Neural cell (in vitro differentiated cells): ENCODE measurements around the gene POU2F2. TPM values are rescaled to one million over a fixed set of nuclear protein-coding genes. Genes with fewer than 3 reads are reported as not detected.

Source experiments
- H2AFZ ChIP-seq: fragments of 200-600, 300-800 bp; sonication (generic), shearing (Covaris generic); 2 replicates; pipeline ENCODE4 v1.6.0; 2014; ENCODE audit warnings: low read depth, mild to moderate bottlenecking, antibody characterized with exemption, low read length, moderate library complexity
- H3F3A ChIP-seq: fragments of 200-600 bp; shearing (Covaris generic); 2 replicates; pipeline ENCODE4 v1.6.1; 2016; ENCODE audit warnings: mild to moderate bottlenecking, moderate library complexity, mixed read lengths, antibody characterized with exemption, low read length; ENCODE audit not compliant: insufficient read depth, poor library complexity, severe bottlenecking
- H3K27ac ChIP-seq: fragments of 200-600, 300-800 bp; sonication (generic), shearing (Covaris generic); 2 replicates; pipeline ENCODE4 v1.5.1; 2014; ENCODE audit warnings: mild to moderate bottlenecking, low read length, moderate library complexity
- H3K27me3 ChIP-seq: fragments of 300-800, 200-600 bp; sonication (generic), shearing (Covaris generic); 2 replicates; pipeline ENCODE4 v1.6.0; 2014; ENCODE audit warnings: mild to moderate bottlenecking, low read depth, low read length, moderate library complexity; ENCODE audit not compliant: insufficient read depth
- H3K36me3 ChIP-seq: fragments of 300-800, 200-600 bp; sonication (generic), shearing (Covaris generic); 2 replicates; pipeline ENCODE4 v1.5.1; 2014; ENCODE audit warnings: mild to moderate bottlenecking, antibody characterized with exemption, low read length, moderate library complexity; ENCODE audit not compliant: insufficient read depth
- H3K4me2 ChIP-seq: fragments of 300-800, 200-600 bp; sonication (generic), shearing (Covaris generic); 2 replicates; pipeline ENCODE4 v1.6.0; 2014; ENCODE audit warnings: mild to moderate bottlenecking, low read length
- H3K4me3 ChIP-seq: fragments of 300-800, 200-600 bp; sonication (generic), shearing (Covaris generic); 2 replicates; pipeline ENCODE4 v1.5.1; 2014; ENCODE audit warnings: mild to moderate bottlenecking, low read length, moderate library complexity
- H3K79me2 ChIP-seq: fragments of 200-600 bp; shearing (Covaris generic); replicated peaks from 2 replicates; pipeline ENCODE4 v1.6.0; 2014; ENCODE audit warnings: mild to moderate bottlenecking, low read length, moderate library complexity; ENCODE audit not compliant: insufficient read depth
- H3K9ac ChIP-seq: fragments of 300-800, 200-600 bp; sonication (generic), shearing (Covaris generic); 2 replicates; pipeline ENCODE4 v1.6.1; 2016; ENCODE audit warnings: mild to moderate bottlenecking, low read length, mixed read lengths
- H3K9me2 ChIP-seq: fragments of 200-600 bp; shearing (Covaris generic); 2 replicates; pipeline ENCODE4 v1.6.1; 2016; ENCODE audit warnings: mild to moderate bottlenecking, low read length, mixed read lengths; ENCODE audit not compliant: insufficient read depth
- H3K9me3 ChIP-seq: fragments of 200-600, 300-800 bp; sonication (generic), shearing (Covaris generic); 2 replicates; pipeline ENCODE4 v1.6.1; 2016; ENCODE audit warnings: mild to moderate bottlenecking, mixed run types, low read length, moderate library complexity, mixed read lengths
- H4K20me1 ChIP-seq: fragments of 200-600 bp; shearing (Covaris generic); 2 replicates; pipeline ENCODE4 v1.6.1; 2016; ENCODE audit warnings: mild to moderate bottlenecking, mixed run types; ENCODE audit not compliant: insufficient read depth
- EP300 ChIP-seq: fragments of 450-650 bp; conservative IDR thresholded peaks from 2 replicates; pipeline ENCODE4 v1.6.1; 2014; ENCODE audit warnings: antibody characterized with exemption, mild to moderate bottlenecking, moderate library complexity; ENCODE audit not compliant: poor library complexity, severe bottlenecking
- EZH2 ChIP-seq: fragments of 200-600, 300-800 bp; shearing (Covaris generic), sonication (generic); IDR thresholded peaks from 2 replicates; pipeline ENCODE4 v1.6.1; 2014; ENCODE audit warnings: antibody characterized with exemption, low read length, borderline replicate concordance, mild to moderate bottlenecking; ENCODE audit not compliant: insufficient read depth, poor library complexity, severe bottlenecking
- MXI1 ChIP-seq: fragments of 450-650 bp; conservative IDR thresholded peaks from 2 replicates; pipeline ENCODE4 v1.6.1; 2014; ENCODE audit warnings: antibody characterized with exemption, mild to moderate bottlenecking; ENCODE audit not compliant: poor library complexity, severe bottlenecking
- POLR2AphosphoS5 ChIP-seq: IDR thresholded peaks from 2 replicates; pipeline ENCODE4 v1.6.1; 2012
- RAD21 ChIP-seq: fragments of 450-650 bp; conservative IDR thresholded peaks from 2 replicates; pipeline ENCODE4 v1.6.1; 2014; ENCODE audit warnings: antibody characterized with exemption, mild to moderate bottlenecking, moderate library complexity
- REST ChIP-seq: IDR thresholded peaks from 2 replicates; pipeline ENCODE4 v1.6.1; 2012; ENCODE audit warnings: borderline replicate concordance
- SMC3 ChIP-seq: fragments of 450-650 bp; conservative IDR thresholded peaks from 2 replicates; pipeline ENCODE4 v1.6.1; 2014; ENCODE audit warnings: antibody characterized with exemption, mild to moderate bottlenecking, moderate library complexity; ENCODE audit not compliant: poor library complexity
- TAF1 ChIP-seq: IDR thresholded peaks from 2 replicates; pipeline ENCODE4 v1.6.1; 2012; ENCODE audit warnings: low read depth
- polyA plus RNA-seq: library from polyadenylated mRNA; depleted of rRNA; stranded (reverse); fragments of >200 nt; gene quantifications from 2 replicates; pipeline ENCODE4 v1.2.3, GENCODE V29; 2014
- TF ChIP-seq, protein P1 (sequence below): fragments of 450-650 bp; IDR thresholded peaks from 2 replicates; pipeline ENCODE4 v1.5.1; 2014; ENCODE audit warnings: antibody characterized with exemption, mild to moderate bottlenecking, moderate library complexity; ENCODE audit not compliant: poor library complexity, severe bottlenecking

The POU2F2 gene
- polyA plus RNA-seq, 1 donor from 2014 or later = 7.7 TPM

DNA sequence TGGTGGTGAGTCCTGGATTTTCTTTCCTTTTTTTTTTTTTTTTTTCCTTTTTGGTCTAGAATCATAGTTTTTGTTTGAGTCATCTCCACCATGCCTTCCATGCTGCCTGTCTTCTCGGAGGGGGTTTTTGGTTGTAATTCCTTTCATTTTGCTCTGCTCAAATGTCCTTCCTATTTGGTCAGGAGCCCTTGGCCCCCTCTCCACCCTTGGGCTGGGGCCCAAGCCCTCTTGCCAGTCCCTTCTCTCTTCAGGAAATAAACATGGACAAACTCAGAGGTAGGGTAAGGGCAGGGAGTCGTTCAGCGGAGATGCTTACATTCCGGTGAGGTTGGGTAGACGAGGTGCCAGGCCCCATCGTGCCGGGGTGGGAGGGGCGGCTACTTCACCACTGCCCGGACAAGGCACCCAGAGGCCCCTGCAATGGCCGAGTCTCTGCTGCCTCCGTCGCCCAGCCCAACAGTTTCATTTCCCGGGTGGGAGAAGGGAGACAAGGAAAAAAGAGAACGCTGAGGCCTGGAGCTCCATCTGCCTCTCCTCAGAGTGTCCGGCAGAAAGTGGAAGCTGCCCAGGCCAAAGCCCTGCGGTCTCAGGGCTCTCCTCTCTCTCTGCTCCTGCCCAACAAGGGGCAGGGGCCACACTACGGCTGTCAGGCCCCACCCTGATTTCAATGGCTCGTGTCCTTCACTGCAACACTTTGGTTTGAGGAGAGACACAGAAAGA, 43.6 kb downstream of the POU2F2 start:
- H3F3A ChIP-seq = no peaks in the 10 kb centered on the region
- no peak overlapping the region for H2AFZ ChIP-seq
- no peaks in the 10 kb centered on the region for H3K9me2 ChIP-seq
- H3K9ac ChIP-seq = no peak overlapping the region
- no peaks in the 10 kb centered on the region for H3K27me3 ChIP-seq
- H3K27ac ChIP-seq = no peak overlapping the region
- TF ChIP-seq REST = no peak
- TF ChIP-seq TAF1 = no peak
- no peaks in the 10 kb centered on the region for H3K79me2 ChIP-seq
- H3K4me2 ChIP-seq = no peak overlapping the region
- H3K9me3 ChIP-seq = no peaks in the 10 kb centered on the region
- H4K20me1 ChIP-seq = no peaks in the 10 kb centered on the region
- H3K4me3 ChIP-seq = no peak overlapping the region
- no peaks in the 10 kb centered on the region for H3K36me3 ChIP-seq

GRCh38 chr19:42086770-42087550, 45.3 kb downstream of the POU2F2 start:
- Histone ChIP-seq H3K9me2 (no peaks in the 10 kb centered on the region), H3F3A (no peaks in the 10 kb centered on the region), H3K36me3 (no peaks in the 10 kb centered on the region), H3K4me2 (no peak overlapping the region), H3K9ac (no peak overlapping the region), H3K79me2 (no peaks in the 10 kb centered on the region), H3K9me3 (no peaks in the 10 kb centered on the region), H4K20me1 (no peaks in the 10 kb centered on the region), H3K27me3 (no peaks in the 10 kb centered on the region), H3K4me3 (no peak overlapping the region), H3K27ac (no peak overlapping the region), H2AFZ (no peak overlapping the region)
- TF ChIP-seq POLR2AphosphoS5 (no peak), SMC3 (no peak), EP300 (no peak), TAF1 (no peak), RAD21 (no peak), MXI1 (no peak), REST (no peak), EZH2 (no peak)
- TF ChIP-seq, protein P1, sequence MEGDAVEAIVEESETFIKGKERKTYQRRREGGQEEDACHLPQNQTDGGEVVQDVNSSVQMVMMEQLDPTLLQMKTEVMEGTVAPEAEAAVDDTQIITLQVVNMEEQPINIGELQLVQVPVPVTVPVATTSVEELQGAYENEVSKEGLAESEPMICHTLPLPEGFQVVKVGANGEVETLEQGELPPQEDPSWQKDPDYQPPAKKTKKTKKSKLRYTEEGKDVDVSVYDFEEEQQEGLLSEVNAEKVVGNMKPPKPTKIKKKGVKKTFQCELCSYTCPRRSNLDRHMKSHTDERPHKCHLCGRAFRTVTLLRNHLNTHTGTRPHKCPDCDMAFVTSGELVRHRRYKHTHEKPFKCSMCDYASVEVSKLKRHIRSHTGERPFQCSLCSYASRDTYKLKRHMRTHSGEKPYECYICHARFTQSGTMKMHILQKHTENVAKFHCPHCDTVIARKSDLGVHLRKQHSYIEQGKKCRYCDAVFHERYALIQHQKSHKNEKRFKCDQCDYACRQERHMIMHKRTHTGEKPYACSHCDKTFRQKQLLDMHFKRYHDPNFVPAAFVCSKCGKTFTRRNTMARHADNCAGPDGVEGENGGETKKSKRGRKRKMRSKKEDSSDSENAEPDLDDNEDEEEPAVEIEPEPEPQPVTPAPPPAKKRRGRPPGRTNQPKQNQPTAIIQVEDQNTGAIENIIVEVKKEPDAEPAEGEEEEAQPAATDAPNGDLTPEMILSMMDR = no peak
